ENCODE results near the gene MAGI2.
"Not testable (repeated sequence)": the region's sequence is repeated elsewhere in the genome, so short reads cannot be mapped to it uniquely, and the experiment has no call there.

Gene MAGI2

GRCh38 chr7:79452032-79452494 is 1.4 kb downstream of the MAGI2 start:
- ATAC-seq: peak; percentile 78
- TF ChIP-seq ZNF70 (CRISPR knock-in tag; IDR thresholded peaks at IDR 0.05) (peak; percentile 40; the same call in 1 of the 2 replicates), PPARA (CRISPR knock-in tag; IDR thresholded peaks at IDR 0.05; ENCODE audit: borderline replicate concordance) (no peak), ISL1 (CRISPR knock-in tag; IDR thresholded peaks at IDR 0.05) (no peak), CSDC2 (CRISPR knock-in tag; IDR thresholded peaks at IDR 0.05) (0 out of 2 replicates have a peak, but pooled peaks have one; percentile 81), CSRNP3 (CRISPR knock-in tag; IDR thresholded peaks at IDR 0.05) (0 out of 2 replicates have a peak, but pooled peaks have one; percentile 24), ARNTL (CRISPR knock-in tag; IDR thresholded peaks at IDR 0.05; ENCODE audit: borderline replicate concordance, low read depth) (peak; percentile 78; the same call in 1 of the 2 replicates), TSHZ2 (CRISPR knock-in tag; IDR thresholded peaks at IDR 0.05) (peak; percentile 73; the same call in 1 of the 2 replicates), GLIS3 (CRISPR knock-in tag; IDR thresholded peaks at IDR 0.05) (no peak), ZFP3 (CRISPR knock-in tag; IDR thresholded peaks at IDR 0.05) (peak; percentile 62; the same call in 1 of the 2 replicates), RARB (CRISPR knock-in tag; IDR thresholded peaks at IDR 0.05) (no peak), SNAI2 (CRISPR knock-in tag; IDR thresholded peaks at IDR 0.05) (peak; percentile 35; the same call in 1 of the 2 replicates), CREB5 (CRISPR knock-in tag; IDR thresholded peaks at IDR 0.05; ENCODE audit: low read depth) (peak; percentile 66; the same call in 1 of the 2 replicates)

- no peak for TF ChIP-seq ZNF70 (CRISPR knock-in tag; IDR thresholded peaks at IDR 0.05)
- TF ChIP-seq CSRNP3 (CRISPR knock-in tag; IDR thresholded peaks at IDR 0.05): no peak
- TF ChIP-seq ZNF565 (CRISPR knock-in tag; conservative IDR thresholded peaks at IDR 0.05; ENCODE audit: low read depth): no peak
- no peak for TF ChIP-seq ZC3H10 (CRISPR knock-in tag; IDR thresholded peaks at IDR 0.05)
- no peak for TF ChIP-seq CREB5 (CRISPR knock-in tag; IDR thresholded peaks at IDR 0.05; ENCODE audit: low read depth)
- no peak for TF ChIP-seq GLIS3 (CRISPR knock-in tag; IDR thresholded peaks at IDR 0.05)
- no peak for TF ChIP-seq TSHZ2 (CRISPR knock-in tag; IDR thresholded peaks at IDR 0.05)
- no peak for ATAC-seq
These were observed 1.9 kb downstream of the MAGI2 start for GRCh38 chr7:79451580-79451979.

GRCh38 chr7:79442766-79443165 is 10.7 kb downstream of the MAGI2 start:
- not testable (repeated sequence) for ATAC-seq

DNA sequence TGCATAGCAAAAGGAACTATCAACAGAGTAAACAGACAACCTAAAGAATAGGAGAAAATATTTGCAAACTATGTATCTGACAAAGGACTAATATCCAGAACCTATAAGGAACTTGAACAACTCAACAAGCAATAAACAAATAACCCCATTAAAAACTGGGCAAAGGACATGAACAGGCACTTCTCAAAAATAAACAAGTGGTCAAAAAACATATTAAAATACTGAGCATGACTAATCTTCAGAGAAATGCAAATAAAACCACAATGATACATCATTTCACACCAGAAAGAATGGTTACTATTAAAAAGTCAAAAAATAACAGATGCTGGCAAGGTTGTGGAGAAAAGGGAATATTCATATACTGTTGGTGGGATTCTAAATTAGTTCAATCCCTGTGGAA is 17.1 kb downstream of the MAGI2 start:
- ATAC-seq: no peak

More for the DNA sequence above, 17.1 kb downstream of the MAGI2 start:
- TF ChIP-seq CREB5 (CRISPR knock-in tag; IDR thresholded peaks at IDR 0.05; ENCODE audit: low read depth) (no peak), ARNTL (CRISPR knock-in tag; IDR thresholded peaks at IDR 0.05; ENCODE audit: borderline replicate concordance, low read depth) (no peak), ZFP30 (CRISPR knock-in tag; IDR thresholded peaks at IDR 0.05) (no peak), ZNF8 (CRISPR knock-in tag; IDR thresholded peaks at IDR 0.05) (no peak), CSRNP3 (CRISPR knock-in tag; IDR thresholded peaks at IDR 0.05) (no peak)

All from SK-N-SH treated with all-trans-retinoic acid at 6 μM for 48 hours (cell line).